HepG2 (cell line): Measurements from ENCODE around the gene CCL23. TPM values are rescaled to one million over a fixed set of nuclear protein-coding genes. Genes with fewer than 3 reads are reported as not detected.

Source experiments
- AHDC1 ChIP-seq: sonication (generic); formaldehyde crosslinking; IDR thresholded peaks from 2 replicates; pipeline ENCODE4 v1.5.1; 2020; ENCODE audit warnings: mild to moderate bottlenecking, missing genetic modification reagents, borderline replicate concordance
- CSRNP2 ChIP-seq: sonication (generic); formaldehyde crosslinking; conservative IDR thresholded peaks from 2 replicates; pipeline ENCODE4 v1.8.0; 2022; ENCODE audit warnings: low read depth, missing genetic modification reagents
- DNMT1 ChIP-seq: sonication (generic); formaldehyde crosslinking; IDR thresholded peaks from 2 replicates; pipeline ENCODE4 v1.5.1; 2020; ENCODE audit warnings: mild to moderate bottlenecking, missing genetic modification reagents
- E2F1 ChIP-seq: sonication (generic); formaldehyde crosslinking; IDR thresholded peaks from 2 replicates; pipeline ENCODE4 v1.5.0; 2020; ENCODE audit warnings: missing genetic modification reagents
- EP300 ChIP-seq, 3 experiments: sonication (generic) in 1 of 3; formaldehyde crosslinking in 1 of 3; IDR thresholded peaks; 2 replicates each; pipeline versions ENCODE4 v1.5.1 to v1.6.1; 2011 to 2020; ENCODE audit warnings: low read depth in 2 of 3, low read length in 2 of 3, borderline replicate concordance in 1 of 3, improper control_type of control experiment in 1 of 3, mild to moderate bottlenecking in 1 of 3, missing genetic modification reagents in 1 of 3, moderate library complexity in 1 of 3
- GZF1 ChIP-seq: sonication (generic); formaldehyde crosslinking; IDR thresholded peaks from 2 replicates; pipeline ENCODE4 v1.5.1; 2020; ENCODE audit warnings: mild to moderate bottlenecking, missing genetic modification reagents
- HNRNPL ChIP-seq: fragments of 200-400 bp; formaldehyde crosslinking; IDR thresholded peaks from 2 replicates; pipeline ENCODE4 v1.6.1; 2017; ENCODE audit warnings: mild to moderate bottlenecking, low read depth, low read length
- KDM2A ChIP-seq: sonication (generic); formaldehyde crosslinking; IDR thresholded peaks from 2 replicates; pipeline ENCODE4 v1.4.0; 2020; ENCODE audit warnings: low read depth, missing genetic modification reagents, borderline replicate concordance
- RFX1 ChIP-seq: fragments of 450-650 bp; IDR thresholded peaks from 2 replicates; pipeline ENCODE4 v1.6.1; 2017
- RXRB ChIP-seq: IDR thresholded peaks from 2 replicates; pipeline ENCODE4 v1.6.1; 2016; ENCODE audit warnings: borderline replicate concordance, missing genetic modification reagents, missing compliant biosample characterization
- YEATS4 ChIP-seq: sonication (generic); formaldehyde crosslinking; IDR thresholded peaks from 2 replicates; pipeline ENCODE4 v1.4.0; 2020; ENCODE audit warnings: missing genetic modification reagents, borderline replicate concordance
- ZBTB3 ChIP-seq: sonication (generic); formaldehyde crosslinking; IDR thresholded peaks from 2 replicates; pipeline ENCODE4 v1.4.0; 2020; ENCODE audit warnings: low read depth, mild to moderate bottlenecking, moderate library complexity, missing genetic modification reagents, borderline replicate concordance
- ZFX ChIP-seq: sonication (generic); formaldehyde crosslinking; IDR thresholded peaks from 2 replicates; pipeline ENCODE4 v1.4.0; 2020; ENCODE audit warnings: mild to moderate bottlenecking, low read depth, missing genetic modification reagents, moderate library complexity
- ZMYM4 ChIP-seq: sonication (generic); formaldehyde crosslinking; IDR thresholded peaks from 2 replicates; pipeline ENCODE4 v1.8.1; 2023; ENCODE audit warnings: mild to moderate bottlenecking, missing genetic modification reagents
- ZNF101 ChIP-seq: sonication (generic); formaldehyde crosslinking; IDR thresholded peaks from 2 replicates; pipeline ENCODE4 v1.4.0; 2020; ENCODE audit warnings: mild to moderate bottlenecking, low read depth, missing genetic modification reagents, borderline replicate concordance
- ZNF710 ChIP-seq: sonication (generic); formaldehyde crosslinking; IDR thresholded peaks from 2 replicates; pipeline ENCODE4 v1.5.0; 2020; ENCODE audit warnings: mild to moderate bottlenecking, missing genetic modification reagents, borderline replicate concordance
- ZSCAN12 ChIP-seq: sonication (generic); formaldehyde crosslinking; IDR thresholded peaks from 2 replicates; pipeline ENCODE4 v1.9.0; 2021; ENCODE audit warnings: mild to moderate bottlenecking, missing genetic modification reagents
- polyA plus RNA-seq, 8 experiments: library from polyadenylated mRNA; depleted of rRNA in 3 of 8; stranded (reverse) in 7 of 8; unstranded in 1 of 8; fragments of >200 nt; fragmentation: Illumina TruSeq in 4 of 8; extraction: Trizol in 4 of 8; gene quantifications; 2 replicates each; pipeline versions ENCODE4 v1.2.1 to v1.2.3, GENCODE V29; 2011 to 2016; ENCODE audit warnings: low read depth in 4 of 8, missing spikeins in 1 of 8, mixed read lengths in 1 of 8; ENCODE audit not compliant: insufficient read depth in 1 of 8
- total RNA-seq, 5 experiments: library from RNA; depleted of rRNA; stranded (reverse); fragments of >200 nt; fragmentation: Illumina TruSeq; extraction: Trizol; gene quantifications; 2 replicates each; pipeline ENCODE4 v1.2.3, GENCODE V29; 2016; ENCODE audit warnings: low read depth in 1 of 5

CCL23 gene
- total and polyA plus RNA-seq, 2 of the 13 experiments (the other 11 are each of a cell fraction or from before 2014, with no cell fraction given): not detected

- TF ChIP-seq AHDC1 (CRISPR knock-in tag) (0 out of 2 replicates have a peak, but pooled peaks have one; percentile 3), RXRB (CRISPR knock-in tag) (peak; percentile 28; the same call in 1 of the 2 replicates), RFX1 (no peak), GZF1 (no peak), EP300 (IDR thresholded peaks at IDR 0.05; ENCODE audit: low read depth in 2 of 2, low read length in 2 of 2) (0 out of 4 replicates have a peak, but pooled peaks of 1 of the 2 experiments have one; percentile 48), EP300 (CRISPR knock-in tag; IDR thresholded peaks at IDR 0.05; ENCODE audit: borderline replicate concordance) (no peak), ZNF710 (CRISPR knock-in tag) (0 out of 2 replicates have a peak, but pooled peaks have one; percentile 14), KDM2A (CRISPR knock-in tag) (no peak; the same call in 1 of the 2 replicates), DNMT1 (CRISPR knock-in tag) (no peak), ZNF101 (CRISPR knock-in tag) (no peak), E2F1 (CRISPR knock-in tag) (no peak), ZBTB3 (CRISPR knock-in tag) (no peak), CSRNP2 (CRISPR knock-in tag) (no peak), HNRNPL (no peak), ZFX (CRISPR knock-in tag) (peak; percentile 74), ZMYM4 (CRISPR knock-in tag) (no peak), ZSCAN12 (CRISPR knock-in tag) (no peak), YEATS4 (CRISPR knock-in tag) (no peak)
Observed at GRCh38 chr17:35981246-35981645, 36.5 kb downstream of the CCL23 start, which contains the start of gene CCL16 (continued).
